Measurements from ENCODE around the gene CDK5RAP1.

The CDK5RAP1 gene

DNA sequence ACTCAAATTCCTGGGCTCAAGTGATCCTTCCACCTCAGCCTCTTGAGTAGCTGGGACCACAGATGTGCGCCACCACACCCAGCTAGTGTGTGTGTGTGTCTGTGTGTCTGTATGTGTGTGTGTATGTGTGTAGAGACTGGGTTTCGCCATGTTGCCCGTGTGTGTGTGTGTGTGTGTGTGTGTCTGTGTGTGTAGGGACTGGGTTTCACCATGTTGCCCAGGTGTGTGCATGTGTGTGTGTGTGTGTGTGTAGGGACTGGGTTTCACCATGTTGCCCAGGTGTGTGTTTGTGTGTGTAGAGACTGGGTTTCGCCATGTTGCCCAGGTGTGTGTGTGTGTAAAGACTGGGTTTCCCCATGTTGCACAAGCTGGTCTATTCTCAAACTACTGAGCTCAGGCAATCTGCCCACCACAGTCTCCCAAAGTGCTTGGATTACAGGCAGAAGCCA lies 28.3 kb downstream of the CDK5RAP1 start:
- no peaks in the 10 kb centered on the region for H3K27me3 Mint-ChIP-seq
- H3K4me3 Mint-ChIP-seq, result no peak overlapping the region
- peaks cover 56% of the 10 kb centered on the region for H3K36me3 Mint-ChIP-seq (ENCODE audit: low read depth)
- no peak overlapping the region for H3K27ac Mint-ChIP-seq
- no peaks in the 10 kb centered on the region for H3K9me3 Mint-ChIP-seq
- peaks cover 17% of the 10 kb centered on the region for H3K4me1 Mint-ChIP-seq (ENCODE audit: low read depth)

- Mint-ChIP-seq H3K4me3 (no peak overlapping the region), H3K36me3 (ENCODE audit: low read depth) (peaks cover 65% of the 10 kb centered on the region), H3K9me3 (no peaks in the 10 kb centered on the region), H3K27ac (peak overlapping the region; percentile 47), H3K27me3 (no peaks in the 10 kb centered on the region), H3K4me1 (ENCODE audit: low read depth) (peaks cover 17% of the 10 kb centered on the region)
Measured at GRCh38 chr20:33370291-33370690, 31.0 kb downstream of the CDK5RAP1 start.

- Mint-ChIP-seq H3K27ac (no peak overlapping the region), H3K4me3 (no peak overlapping the region), H3K4me1 (ENCODE audit: low read depth) (no peaks in the 10 kb centered on the region), H3K9me3 (no peaks in the 10 kb centered on the region), H3K36me3 (ENCODE audit: low read depth) (peaks cover 72% of the 10 kb centered on the region), H3K27me3 (no peaks in the 10 kb centered on the region)
Measured at GRCh38 chr20:33362898-33363297, 38.4 kb downstream of the CDK5RAP1 start.

GRCh38 chr20:33359399-33360261 lies 41.7 kb downstream of the CDK5RAP1 start:
- Mint-ChIP-seq H3K9me3 (no peaks in the 10 kb centered on the region), H3K27me3 (no peaks in the 10 kb centered on the region), H3K4me1 (ENCODE audit: low read depth) (no peaks in the 10 kb centered on the region), H3K4me3 (no peak overlapping the region), H3K27ac (no peak overlapping the region), H3K36me3 (ENCODE audit: low read depth) (peaks cover 61% of the 10 kb centered on the region)

GRCh38 chr20:33353013-33353402 lies 48.3 kb downstream of the CDK5RAP1 start:
- Mint-ChIP-seq H3K27ac (no peak overlapping the region), H3K4me3 (no peak overlapping the region), H3K9me3 (no peaks in the 10 kb centered on the region), H3K36me3 (ENCODE audit: low read depth) (peaks cover 28% of the 10 kb centered on the region), H3K27me3 (no peaks in the 10 kb centered on the region), H3K4me1 (ENCODE audit: low read depth) (no peaks in the 10 kb centered on the region)

DNA sequence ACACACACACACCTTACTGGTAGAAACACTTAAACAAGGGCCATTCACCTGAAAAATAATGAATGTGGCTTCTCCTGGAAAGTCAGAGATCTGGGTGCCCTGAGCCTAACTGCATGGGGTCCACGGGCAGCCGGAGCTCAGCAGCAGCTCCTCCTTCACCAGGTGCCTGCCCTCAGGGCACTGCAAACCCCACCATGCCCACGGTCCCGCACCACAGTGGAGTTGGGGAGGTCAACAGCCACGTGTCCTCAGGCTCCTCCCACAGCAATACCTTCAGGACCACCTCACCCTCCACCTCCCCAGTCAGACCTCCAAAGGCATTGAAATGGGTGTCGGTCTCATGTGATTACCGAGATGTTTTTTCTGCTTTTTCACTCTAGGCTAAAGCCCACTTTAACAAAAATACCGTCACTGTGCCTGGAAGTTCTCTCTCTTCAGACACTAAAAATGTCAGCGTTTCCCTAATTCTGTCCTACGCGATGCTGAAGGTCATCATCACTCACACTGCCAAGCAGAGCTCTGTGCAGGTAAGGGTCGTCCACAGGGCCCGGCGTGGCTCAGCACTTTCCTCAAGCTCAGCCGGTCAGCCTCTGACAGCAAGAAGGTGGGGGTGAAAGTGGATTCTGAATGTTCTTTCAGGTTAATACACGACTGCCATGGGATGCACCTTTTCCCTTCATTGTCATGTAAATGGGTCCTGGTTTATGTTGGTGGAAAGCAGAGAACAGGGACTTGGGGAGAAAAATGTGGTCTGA lies 48.9 kb downstream of the CDK5RAP1 start:
- Mint-ChIP-seq H3K4me3 (no peak overlapping the region), H3K9me3 (no peaks in the 10 kb centered on the region), H3K36me3 (ENCODE audit: low read depth) (peaks cover 27% of the 10 kb centered on the region), H3K27ac (no peak overlapping the region), H3K4me1 (ENCODE audit: low read depth) (no peaks in the 10 kb centered on the region), H3K27me3 (no peaks in the 10 kb centered on the region)

DNA sequence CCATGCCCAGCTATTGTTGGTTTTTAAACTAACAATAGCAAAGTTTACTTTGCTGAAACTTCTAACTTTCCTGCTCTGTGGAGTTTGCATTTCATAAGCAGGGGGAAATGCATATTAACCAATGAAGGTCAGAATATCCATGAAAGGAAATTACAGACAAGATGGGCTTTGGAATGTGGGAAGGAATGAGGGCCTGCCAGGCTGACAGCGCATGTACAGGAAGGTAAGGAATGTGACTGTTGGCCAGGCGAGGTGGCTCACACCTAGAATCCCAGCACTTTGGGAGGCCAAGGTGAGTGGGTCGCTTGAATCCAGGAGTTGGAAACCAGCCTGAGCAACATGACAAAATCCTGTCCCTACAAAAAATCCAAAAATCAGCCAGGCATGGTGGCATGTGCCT lies 49.6 kb downstream of the CDK5RAP1 start:
- H3K27ac Mint-ChIP-seq, result no peak overlapping the region
- H3K36me3 Mint-ChIP-seq (ENCODE audit: low read depth), result peaks cover 24% of the 10 kb centered on the region

GRCh38 chr20:33349493-33349892 lies 51.8 kb downstream of the CDK5RAP1 start:
- H3K9me3 Mint-ChIP-seq, result no peaks in the 10 kb centered on the region
- peaks cover 19% of the 10 kb centered on the region for H3K36me3 Mint-ChIP-seq (ENCODE audit: low read depth)
- no peak overlapping the region for H3K27ac Mint-ChIP-seq
- no peak overlapping the region for H3K4me3 Mint-ChIP-seq
- no peaks in the 10 kb centered on the region for H3K27me3 Mint-ChIP-seq
- peaks cover 4% of the 10 kb centered on the region for H3K4me1 Mint-ChIP-seq (ENCODE audit: low read depth)

More for the DNA sequence above, 49.6 kb downstream of the CDK5RAP1 start:
- no peaks in the 10 kb centered on the region for H3K4me1 Mint-ChIP-seq (ENCODE audit: low read depth)
- no peaks in the 10 kb centered on the region for H3K9me3 Mint-ChIP-seq
- no peak overlapping the region for H3K4me3 Mint-ChIP-seq
- H3K27me3 Mint-ChIP-seq, result no peaks in the 10 kb centered on the region

- Mint-ChIP-seq H3K9me3 (no peaks in the 10 kb centered on the region), H3K36me3 (ENCODE audit: low read depth) (peaks cover 15% of the 10 kb centered on the region), H3K27me3 (no peaks in the 10 kb centered on the region), H3K4me1 (ENCODE audit: low read depth) (peaks cover 4% of the 10 kb centered on the region), H3K27ac (no peak overlapping the region), H3K4me3 (no peak overlapping the region)
Measured at GRCh38 chr20:33348136-33348937, 53.0 kb downstream of the CDK5RAP1 start.

- peaks cover 4% of the 10 kb centered on the region for H3K36me3 Mint-ChIP-seq (ENCODE audit: low read depth)
- H3K27ac Mint-ChIP-seq, result no peak overlapping the region
- no peak overlapping the region for H3K4me3 Mint-ChIP-seq
- H3K9me3 Mint-ChIP-seq, result no peaks in the 10 kb centered on the region
- peaks cover 4% of the 10 kb centered on the region for H3K4me1 Mint-ChIP-seq (ENCODE audit: low read depth)
- no peaks in the 10 kb centered on the region for H3K27me3 Mint-ChIP-seq
Measured at GRCh38 chr20:33345342-33345741, 56.0 kb downstream of the CDK5RAP1 start.

- Mint-ChIP-seq H3K36me3 (ENCODE audit: low read depth) (no peaks in the 10 kb centered on the region), H3K4me3 (no peak overlapping the region), H3K27ac (no peak overlapping the region), H3K4me1 (ENCODE audit: low read depth) (peaks cover 4% of the 10 kb centered on the region), H3K9me3 (no peaks in the 10 kb centered on the region), H3K27me3 (no peaks in the 10 kb centered on the region)
Measured at GRCh38 chr20:33343521-33343920, 57.8 kb downstream of the CDK5RAP1 start.

DNA sequence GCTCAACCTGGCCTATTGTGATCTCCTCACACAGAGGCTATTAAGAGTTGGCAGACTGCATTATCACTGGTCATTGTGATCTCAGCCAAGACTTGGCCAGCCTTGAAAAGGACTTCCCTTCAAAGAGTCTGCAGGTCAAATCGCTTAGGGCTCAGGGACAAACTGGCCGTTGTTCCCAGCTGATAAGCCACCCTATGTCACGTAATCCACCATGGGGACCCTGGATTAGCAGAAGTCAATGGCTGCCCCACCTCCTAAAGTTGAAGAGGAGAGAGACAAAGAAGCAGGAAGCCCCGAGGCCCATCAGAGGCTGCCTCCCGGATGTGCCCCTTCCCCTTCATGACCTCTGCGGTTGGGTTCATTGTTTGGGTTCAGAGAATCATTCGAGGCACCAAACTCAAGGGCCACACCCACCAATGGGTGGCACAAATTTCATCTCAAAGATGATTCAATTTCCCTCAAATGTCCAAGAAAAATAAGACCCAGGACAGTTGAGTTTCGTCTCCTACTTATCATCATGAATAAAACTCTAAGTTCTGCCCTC lies 61.7 kb downstream of the CDK5RAP1 start:
- H3K36me3 Mint-ChIP-seq (ENCODE audit: low read depth), result no peaks in the 10 kb centered on the region
- H3K4me3 Mint-ChIP-seq, result no peak overlapping the region
- no peaks in the 10 kb centered on the region for H3K27me3 Mint-ChIP-seq
- no peaks in the 10 kb centered on the region for H3K4me1 Mint-ChIP-seq (ENCODE audit: low read depth)
- no peak overlapping the region for H3K27ac Mint-ChIP-seq
- no peaks in the 10 kb centered on the region for H3K9me3 Mint-ChIP-seq

GRCh38 chr20:33338467-33339258 lies 62.7 kb downstream of the CDK5RAP1 start:
- H3K27ac Mint-ChIP-seq, result no peak overlapping the region
- no peaks in the 10 kb centered on the region for H3K36me3 Mint-ChIP-seq (ENCODE audit: low read depth)
- H3K9me3 Mint-ChIP-seq, result no peaks in the 10 kb centered on the region
- H3K4me1 Mint-ChIP-seq (ENCODE audit: low read depth), result no peaks in the 10 kb centered on the region
- no peaks in the 10 kb centered on the region for H3K27me3 Mint-ChIP-seq
- no peak overlapping the region for H3K4me3 Mint-ChIP-seq

All from stimulated activated naive CD8-positive, alpha-beta T cell treated with anti-CD3 and anti-CD28 coated beads, Interleukin-15, Interleukin-2, amounts not matched to agents 100 ng/mL and 50 ng/mL, for 24 hours (primary cell).